Esophagus squamous epithelium (tissue), 4 donors: Measurements from ENCODE around the gene HIBCH.

Experiments
- POLR2A ChIP-seq, 4 donors: fragments of 450-650 bp; IDR thresholded peaks; one replicate each; pipeline ENCODE4 v1.6.1; 2017; ENCODE audit warnings: antibody characterized with exemption in 4 of 4, mild to moderate bottlenecking in 4 of 4, moderate library complexity in 3 of 4
- TF ChIP-seq, protein P1 (sequence below), 6 experiments: fragments of 450-650 bp in 4 of 6; fragments of 200-600 bp in 2 of 6; sonication (generic) in 2 of 6; IDR thresholded peaks; one replicate each; pipeline ENCODE4 v1.5.1; 2016 to 2019; ENCODE audit warnings: antibody characterized with exemption in 6 of 6, mild to moderate bottlenecking in 4 of 6, moderate library complexity in 4 of 6

DNA sequence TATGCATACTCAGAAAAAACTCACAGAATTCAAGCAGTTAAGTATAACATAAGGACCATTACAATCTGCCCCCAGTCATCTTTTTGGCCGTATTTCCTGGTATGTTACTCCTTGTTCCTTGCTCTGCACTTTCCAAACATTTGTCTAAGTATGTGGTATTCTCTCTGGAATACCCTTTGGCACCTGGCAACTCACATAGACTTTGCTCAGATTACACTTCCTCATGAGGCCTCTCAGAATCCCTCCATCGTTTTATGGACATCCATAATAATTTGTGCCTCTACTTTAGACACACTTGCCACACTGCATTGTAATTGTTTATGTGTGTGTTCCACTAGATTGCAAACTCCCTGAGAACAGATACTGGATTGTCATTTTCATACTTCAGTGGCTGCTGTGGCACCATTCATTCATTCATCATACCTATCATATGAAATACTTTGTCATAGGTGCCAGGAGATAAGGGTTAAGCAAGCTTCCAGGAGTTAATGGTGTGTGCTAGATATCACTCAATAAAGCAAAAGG, 84.0 kb downstream of the HIBCH start:
- TF ChIP-seq POLR2A (IDR thresholded peaks at IDR 0.05) = no peak
- TF ChIP-seq, protein P1, sequence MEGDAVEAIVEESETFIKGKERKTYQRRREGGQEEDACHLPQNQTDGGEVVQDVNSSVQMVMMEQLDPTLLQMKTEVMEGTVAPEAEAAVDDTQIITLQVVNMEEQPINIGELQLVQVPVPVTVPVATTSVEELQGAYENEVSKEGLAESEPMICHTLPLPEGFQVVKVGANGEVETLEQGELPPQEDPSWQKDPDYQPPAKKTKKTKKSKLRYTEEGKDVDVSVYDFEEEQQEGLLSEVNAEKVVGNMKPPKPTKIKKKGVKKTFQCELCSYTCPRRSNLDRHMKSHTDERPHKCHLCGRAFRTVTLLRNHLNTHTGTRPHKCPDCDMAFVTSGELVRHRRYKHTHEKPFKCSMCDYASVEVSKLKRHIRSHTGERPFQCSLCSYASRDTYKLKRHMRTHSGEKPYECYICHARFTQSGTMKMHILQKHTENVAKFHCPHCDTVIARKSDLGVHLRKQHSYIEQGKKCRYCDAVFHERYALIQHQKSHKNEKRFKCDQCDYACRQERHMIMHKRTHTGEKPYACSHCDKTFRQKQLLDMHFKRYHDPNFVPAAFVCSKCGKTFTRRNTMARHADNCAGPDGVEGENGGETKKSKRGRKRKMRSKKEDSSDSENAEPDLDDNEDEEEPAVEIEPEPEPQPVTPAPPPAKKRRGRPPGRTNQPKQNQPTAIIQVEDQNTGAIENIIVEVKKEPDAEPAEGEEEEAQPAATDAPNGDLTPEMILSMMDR (IDR thresholded peaks at IDR 0.05) = no peak
